ENCODE results near the gene SSH2.
"Not testable (repeated sequence)": the region's sequence is repeated elsewhere in the genome, so short reads cannot be mapped to it uniquely, and the experiment has no call there.

Gene SSH2

GRCh38 chr17:29835435-29836351 is 94.3 kb downstream of the SSH2 start:
- no peak for DNase-seq

GRCh38 chr17:29833801-29834200 is 96.2 kb downstream of the SSH2 start:
- DNase-seq = no peak

DNA sequence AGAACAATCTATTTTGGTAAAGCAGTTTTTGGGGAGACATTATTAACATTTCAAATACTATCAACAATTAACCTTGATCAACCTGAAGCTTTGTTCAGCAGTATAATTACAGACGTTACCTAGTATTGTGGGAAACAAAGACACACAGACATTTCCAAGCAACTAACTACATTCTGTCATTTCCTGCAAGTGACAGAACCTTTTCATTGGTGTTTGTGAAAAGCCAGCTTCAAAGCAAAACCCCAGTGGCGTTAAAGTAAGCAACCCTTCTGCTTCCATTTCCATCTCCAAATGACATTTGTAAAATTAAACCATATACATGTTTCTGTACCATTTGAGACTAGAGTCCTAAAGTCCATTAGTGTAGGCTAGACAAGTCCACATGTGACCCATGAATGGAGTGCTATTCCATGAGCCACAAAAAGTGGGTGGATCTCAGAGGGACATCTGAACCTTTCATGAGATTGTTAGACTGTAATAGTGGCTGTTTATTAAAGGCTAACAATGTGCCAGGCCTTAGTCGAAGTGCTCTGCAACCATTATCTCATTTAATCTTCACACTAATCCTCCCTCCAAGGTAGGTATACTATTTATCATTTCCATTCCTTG is 101.2 kb downstream of the SSH2 start:
- DNase-seq = no peak

DNA sequence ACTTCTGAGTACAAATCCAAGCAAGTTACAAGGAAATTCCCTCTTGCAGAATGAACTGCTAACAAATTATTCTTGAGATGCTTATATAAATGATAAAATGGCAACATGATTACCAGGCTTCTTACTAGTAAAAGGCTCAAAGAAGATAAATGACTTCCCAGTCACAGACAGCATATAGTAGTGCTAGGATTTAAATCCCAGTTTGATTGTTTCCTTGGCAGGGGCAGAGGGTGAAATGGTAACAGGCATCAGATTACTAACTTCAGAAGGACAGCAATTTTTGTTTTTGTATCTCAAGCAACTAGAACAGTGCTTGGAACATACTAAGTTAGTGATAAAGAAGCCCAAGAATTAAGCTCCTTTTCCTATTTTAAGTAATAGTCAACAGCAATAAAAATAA is 102.8 kb downstream of the SSH2 start:
- no peak for DNase-seq

DNA sequence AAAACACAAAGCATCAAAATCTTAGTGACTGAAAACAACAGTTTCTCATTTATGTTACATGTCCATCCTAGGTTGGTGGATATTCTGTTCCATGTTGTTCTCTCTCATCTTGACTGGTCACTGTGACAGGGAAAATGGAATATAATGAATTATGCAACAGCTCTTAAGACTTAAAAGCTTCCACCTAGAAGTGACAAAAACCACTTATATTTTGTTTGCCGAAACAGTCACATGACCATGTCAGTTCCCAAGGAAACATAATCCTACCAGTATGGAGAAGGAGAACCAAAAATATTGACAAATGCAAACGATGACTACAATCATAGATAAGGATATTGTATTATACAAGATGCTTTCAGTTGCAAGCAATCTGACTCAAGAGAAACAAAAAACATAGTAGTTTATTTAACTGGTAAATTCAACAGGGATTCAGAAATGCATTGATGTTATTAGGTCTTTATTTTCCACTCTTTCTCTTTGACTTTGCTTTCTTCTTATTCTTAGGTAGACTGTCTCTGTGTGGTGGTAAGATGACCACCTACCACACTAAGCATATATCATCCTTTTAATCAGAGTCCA is 103.8 kb downstream of the SSH2 start:
- no peak for DNase-seq

DNA sequence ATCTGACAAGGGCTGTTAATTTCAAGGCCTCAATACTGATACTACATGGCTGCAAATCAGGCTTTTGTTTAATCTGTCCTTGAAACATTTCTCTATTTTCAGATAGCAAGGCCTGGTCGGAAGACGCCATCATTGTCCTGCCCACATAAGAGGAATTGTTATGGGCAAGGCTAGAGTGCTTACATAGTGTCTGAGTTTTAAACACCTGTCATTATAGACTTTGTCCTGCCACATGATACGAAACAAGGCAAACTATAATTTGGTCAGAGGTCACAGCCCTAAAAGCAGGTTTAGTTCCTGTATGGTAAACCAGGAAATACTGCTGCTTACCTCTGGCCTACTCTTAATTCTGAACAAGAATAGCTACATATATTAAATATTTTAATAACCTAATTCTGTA is 104.4 kb downstream of the SSH2 start:
- DNase-seq = no peak

- DNase-seq = no peak
Measured at GRCh38 chr17:29821897-29822296, 108.1 kb downstream of the SSH2 start.

DNA sequence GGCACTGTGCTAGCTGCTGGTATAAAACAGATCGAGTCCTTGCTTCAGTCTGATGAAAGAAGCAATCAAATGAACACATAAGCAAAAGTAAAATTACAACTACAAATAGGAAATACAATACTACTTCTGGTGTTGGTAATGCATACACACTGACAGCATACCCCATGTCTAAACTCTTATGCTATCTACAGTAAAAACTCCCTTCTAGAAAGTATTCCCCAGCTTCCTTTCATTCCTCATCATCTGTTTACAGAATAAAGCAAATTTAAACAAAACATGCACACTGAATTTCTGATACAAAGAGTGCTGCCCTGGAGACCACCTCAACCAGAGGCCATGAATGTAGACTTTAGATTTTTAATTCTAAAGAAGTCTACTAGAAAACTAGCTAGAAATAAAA is 109.6 kb downstream of the SSH2 start:
- no peak for DNase-seq

- DNase-seq = peak; percentile 76
Measured at GRCh38 chr17:29807520-29808361, 122.3 kb downstream of the SSH2 start.

GRCh38 chr17:29802246-29802645 is 127.8 kb downstream of the SSH2 start:
- no peak for DNase-seq

DNA sequence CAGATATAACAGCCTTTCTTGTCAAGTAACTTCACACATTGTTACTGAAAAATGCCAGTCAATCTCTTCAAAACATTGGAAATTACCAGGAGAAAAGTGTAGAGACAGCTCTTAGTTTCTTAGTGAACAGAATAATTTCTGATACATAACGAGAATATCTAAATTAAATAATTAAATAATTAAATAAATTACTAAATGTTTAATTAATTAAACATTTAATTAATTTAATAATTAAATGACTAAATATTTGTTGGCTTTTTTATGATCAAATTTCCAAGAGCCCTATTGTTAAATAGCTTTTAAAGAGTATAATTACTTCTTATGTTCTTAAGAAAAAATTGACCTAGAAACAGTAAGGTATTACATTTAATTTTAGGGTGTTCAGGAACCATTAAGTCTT is 129.6 kb downstream of the SSH2 start:
- DNase-seq = no peak

DNA sequence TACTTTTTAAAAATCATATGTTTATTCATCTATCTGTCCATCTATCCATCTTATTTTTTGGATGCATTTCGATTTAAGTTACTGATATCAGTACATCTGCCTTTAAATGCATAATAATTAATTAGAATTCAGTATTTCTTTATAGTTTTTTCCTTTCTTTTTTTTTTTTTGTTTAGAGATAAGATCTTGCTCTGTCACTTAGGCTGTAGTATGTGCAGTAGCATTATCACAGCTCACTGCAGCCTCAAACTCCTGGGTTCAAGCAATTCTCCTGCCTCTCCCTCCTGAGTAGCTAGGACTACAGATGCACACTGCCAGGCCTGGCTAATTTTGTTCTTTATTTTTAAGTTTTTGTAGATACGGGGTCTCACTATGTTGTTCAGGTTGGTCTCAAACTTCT is 133.4 kb downstream of the SSH2 start:
- DNase-seq = no peak

- no peak for DNase-seq
Measured at GRCh38 chr17:29793501-29793900, 136.5 kb downstream of the SSH2 start.

DNA sequence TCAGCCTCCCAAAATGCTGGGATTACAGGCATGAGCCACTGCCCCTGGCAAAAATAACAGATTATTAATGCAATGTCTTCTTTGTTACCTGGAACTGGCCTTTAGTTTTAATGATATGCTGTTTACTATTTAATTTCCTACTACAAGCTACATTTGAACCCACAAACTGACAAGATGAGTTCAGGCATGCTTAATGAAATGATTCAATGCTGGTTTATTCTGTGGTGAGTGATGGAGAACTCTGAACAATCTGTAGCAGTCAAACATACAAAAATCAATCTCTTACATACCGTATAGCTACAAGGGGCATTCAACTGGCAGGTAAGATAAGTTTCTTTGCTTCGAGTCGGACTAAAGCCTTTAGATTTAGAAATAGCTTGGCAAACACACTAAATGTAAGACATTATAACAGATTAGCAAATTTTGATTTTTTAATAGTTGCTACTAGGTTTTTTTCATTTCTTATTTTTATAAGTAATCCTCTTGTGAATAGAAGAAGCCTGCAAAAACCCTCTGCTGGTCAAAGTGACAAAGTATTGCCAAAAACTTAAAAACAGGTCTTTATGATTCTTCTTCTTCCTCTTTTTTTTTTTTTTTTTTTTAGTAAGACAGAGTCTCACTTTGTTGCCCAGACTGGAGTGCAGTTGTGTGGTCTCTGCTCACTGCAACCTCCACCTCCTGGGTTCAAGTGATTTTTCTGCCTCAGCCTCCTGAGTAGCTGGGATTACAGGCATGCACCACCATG is 138.5 kb downstream of the SSH2 start:
- no peak for DNase-seq

GRCh38 chr17:29789196-29790170 is 140.5 kb downstream of the SSH2 start:
- DNase-seq = no peak

GRCh38 chr17:29787995-29788394 is 142.0 kb downstream of the SSH2 start:
- DNase-seq = no peak

DNA sequence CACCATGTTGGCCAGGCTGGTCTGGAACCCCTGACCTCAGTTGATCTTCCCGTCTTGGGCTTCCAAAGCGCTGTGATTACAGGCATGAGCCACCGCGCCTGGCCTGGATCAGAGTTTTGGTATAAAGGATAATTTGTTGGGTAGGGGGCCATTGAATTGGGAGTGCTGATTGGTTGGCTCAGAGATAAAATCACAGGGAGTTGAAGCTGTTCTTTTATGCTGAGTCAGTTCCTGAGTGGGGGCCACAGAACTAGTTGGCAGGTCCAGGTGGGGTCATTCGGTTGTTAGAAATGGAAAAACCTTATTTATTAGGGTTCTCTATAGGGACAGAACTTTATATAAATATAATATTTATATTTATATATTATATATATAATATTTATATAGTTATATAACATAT is 147.1 kb downstream of the SSH2 start:
- no peak for DNase-seq

- DNase-seq = not testable (repeated sequence)
Measured at GRCh38 chr17:29779812-29780190, 150.2 kb downstream of the SSH2 start.

DNA sequence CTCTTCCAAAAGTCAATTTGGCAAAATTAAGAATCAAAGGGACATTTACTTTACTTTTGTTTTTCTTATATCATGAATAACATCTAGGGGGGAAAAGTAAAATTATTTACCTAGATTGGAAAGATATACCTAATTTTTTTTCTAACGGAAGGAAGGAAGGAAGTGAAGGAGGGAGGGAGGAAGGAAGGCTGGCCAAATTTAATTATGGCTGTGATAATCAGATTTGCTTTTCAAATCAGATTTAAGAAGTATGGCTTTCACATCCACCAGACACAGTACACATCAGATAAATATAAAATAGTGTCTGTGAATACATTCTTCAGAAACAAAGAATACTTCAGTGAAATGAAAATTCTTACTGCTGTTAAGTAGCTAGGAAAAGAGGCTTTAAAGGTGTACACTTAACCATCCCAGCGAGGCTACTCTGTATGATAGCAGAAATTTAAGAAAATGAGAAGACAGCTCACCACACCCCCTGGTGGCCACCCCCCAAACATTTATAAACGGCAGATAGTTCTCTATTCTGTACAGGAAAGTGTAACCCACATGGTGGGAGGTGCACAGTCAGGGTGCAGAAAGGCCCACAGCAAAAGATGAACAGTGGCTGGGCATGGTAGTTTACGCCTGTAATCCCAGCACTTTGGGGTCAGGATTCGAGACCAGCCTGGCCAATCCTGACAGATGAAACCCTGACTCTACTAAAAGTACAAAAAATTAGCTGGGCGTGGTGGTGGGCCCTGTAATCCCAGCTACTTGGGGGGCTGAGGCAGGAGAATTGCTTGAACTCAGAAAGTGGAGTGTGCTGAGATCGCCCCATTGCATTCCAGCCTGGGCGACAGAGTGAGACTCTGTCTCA is 150.8 kb downstream of the SSH2 start:
- peak; percentile 84 for DNase-seq

- no peak for DNase-seq
Measured at GRCh38 chr17:29777663-29778062, 152.4 kb downstream of the SSH2 start.

Data from islet precursor cell (in vitro differentiated cells).